HG03575 (cell line): ENCODE results near the gene MAGEB1.
A peak's percentile ranks its signal among the peaks of the same experiment; 100 is the strongest.

Source experiments
- ATAC-seq: cut with Tn5 transposase; IDR thresholded peaks from one replicate; pipeline ENCODE4 v1.9.1; 2021; ENCODE audit not compliant: unreplicated experiment, insufficient number of reproducible peaks, low FRiP score; ENCODE audit errors: extremely low read depth

The MAGEB1 gene, protein sequence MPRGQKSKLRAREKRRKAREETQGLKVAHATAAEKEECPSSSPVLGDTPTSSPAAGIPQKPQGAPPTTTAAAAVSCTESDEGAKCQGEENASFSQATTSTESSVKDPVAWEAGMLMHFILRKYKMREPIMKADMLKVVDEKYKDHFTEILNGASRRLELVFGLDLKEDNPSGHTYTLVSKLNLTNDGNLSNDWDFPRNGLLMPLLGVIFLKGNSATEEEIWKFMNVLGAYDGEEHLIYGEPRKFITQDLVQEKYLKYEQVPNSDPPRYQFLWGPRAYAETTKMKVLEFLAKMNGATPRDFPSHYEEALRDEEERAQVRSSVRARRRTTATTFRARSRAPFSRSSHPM

DNA sequence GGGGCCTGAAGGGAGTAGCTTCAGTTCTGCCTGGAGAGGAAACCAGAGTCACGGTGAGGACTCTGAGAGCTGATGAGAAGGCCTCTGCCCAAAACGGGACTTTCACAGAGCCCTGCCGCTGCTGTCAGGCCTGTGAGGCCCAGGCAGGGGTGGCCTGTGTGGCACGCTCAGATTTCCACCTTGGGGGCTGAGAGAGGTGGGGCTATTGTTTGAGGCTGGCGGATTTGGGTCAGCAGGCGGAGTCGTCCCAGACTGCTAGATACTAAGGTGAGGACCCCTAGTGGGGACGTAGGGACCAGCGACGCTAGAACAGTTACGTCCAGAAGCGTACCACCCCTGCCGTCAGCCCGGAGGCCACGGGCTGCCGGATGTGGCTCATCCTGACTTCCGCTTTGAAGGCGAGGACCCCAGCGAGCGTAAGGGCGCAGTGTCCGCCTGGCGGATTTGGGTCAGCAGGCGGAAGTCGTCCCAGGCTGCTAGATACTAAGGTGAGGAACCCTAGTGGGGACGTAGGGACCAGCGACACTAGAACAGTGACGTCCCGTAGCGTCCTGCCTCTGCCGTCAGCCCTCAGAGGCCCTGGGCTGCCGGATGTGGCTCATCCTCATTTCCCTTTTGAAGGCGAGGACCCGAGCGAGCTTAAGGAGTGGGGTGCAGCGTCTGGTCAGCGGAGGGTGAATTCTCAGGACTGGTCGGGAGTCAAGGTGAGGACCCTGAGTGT, at the start of gene MAGEB1:
Gene MAGEB1 (plus strand): TSS at position 378 of the 721 bp plus-strand sequence. CDS start 3,348 bp downstream, outside the sequence.
- no peak for ATAC-seq

DNA sequence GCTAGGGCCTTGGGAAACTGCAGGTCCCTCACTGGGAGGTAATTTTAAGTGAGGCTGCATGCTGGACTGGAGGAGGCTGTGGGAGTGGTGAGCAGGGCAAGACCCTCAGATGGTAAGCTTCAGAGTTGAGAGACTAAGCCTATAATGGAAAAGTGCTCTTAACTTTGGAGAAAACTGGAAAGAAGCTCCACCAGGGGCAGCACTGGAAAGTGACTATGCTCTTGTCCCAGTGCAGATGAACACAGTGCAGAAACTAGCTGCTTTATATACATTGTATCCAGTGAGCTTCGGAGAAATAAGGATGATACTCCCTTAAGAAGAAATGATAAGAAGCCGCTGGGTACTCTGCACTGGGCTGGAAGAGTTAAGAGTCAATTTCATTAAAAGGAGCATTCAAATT, 34.8 kb upstream of the MAGEB1 start:
- no peak for ATAC-seq

DNA sequence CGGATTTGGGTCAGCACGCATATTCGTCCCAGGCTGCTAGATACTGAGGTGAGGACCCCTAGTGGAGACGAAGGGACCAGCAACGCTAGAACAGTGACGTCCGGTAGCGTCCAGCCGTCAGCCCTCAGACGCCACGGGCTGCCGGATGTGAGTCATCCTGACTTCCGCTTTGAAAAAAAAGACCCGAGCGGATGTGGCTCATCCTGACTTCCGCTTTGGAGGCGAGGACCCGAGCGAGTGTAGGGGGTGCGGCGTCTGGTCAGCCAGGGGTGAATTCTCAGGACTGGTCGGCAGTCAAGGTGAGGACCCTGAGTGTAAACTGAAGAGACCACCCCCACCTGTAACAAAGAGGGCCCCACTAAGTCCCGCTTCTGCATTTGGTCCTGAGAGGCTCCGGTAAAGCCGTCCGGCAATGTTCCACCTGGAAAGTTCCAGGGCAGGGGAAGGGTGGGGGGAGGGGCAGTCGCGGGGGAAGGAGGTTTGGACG, 31.5 kb upstream of the MAGEB1 start, which contains the start of gene MAGEB2:
Gene MAGEB2 (plus strand): TSS at position 207 of the 487 bp plus-strand sequence. CDS start 3,018 bp downstream, outside the sequence.
- ATAC-seq, result no peak

DNA sequence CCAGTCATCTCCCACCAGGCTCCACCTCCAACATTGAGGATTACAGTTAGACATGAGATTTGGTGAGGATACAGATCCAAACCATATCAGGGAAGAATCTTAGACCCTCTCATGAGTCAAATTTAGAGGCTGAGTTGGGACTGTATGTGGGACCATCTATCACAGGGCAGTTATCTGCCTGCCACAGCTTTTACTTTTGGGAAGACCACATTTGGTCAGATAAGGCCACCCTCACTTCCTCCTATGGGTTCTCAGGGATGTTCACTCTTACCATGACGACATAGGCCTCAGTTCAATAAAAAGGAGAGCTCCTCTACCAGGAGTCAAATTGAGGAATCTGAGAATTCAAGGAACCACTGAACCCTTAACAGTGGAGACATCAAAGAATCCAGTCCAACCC, 29.5 kb upstream of the MAGEB1 start:
- ATAC-seq, result no peak

DNA sequence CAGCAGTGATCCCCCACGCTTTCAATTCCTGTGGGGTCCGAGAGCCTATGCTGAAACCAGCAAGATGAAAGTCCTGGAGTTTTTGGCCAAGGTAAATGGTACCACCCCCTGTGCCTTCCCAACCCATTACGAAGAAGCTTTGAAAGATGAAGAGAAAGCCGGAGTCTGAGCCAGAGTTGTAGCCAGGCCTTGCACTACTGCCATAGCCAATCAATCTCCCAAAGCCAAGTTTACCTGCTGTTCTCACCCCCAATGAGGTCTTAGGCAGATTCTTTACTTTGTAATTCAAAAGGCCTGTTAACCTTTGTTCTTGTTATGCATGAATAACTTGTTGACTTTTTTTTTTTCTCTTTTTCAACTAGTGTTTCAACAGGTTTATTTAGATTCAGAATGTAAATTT, 27.6 kb upstream of the MAGEB1 start:
- no peak for ATAC-seq

DNA sequence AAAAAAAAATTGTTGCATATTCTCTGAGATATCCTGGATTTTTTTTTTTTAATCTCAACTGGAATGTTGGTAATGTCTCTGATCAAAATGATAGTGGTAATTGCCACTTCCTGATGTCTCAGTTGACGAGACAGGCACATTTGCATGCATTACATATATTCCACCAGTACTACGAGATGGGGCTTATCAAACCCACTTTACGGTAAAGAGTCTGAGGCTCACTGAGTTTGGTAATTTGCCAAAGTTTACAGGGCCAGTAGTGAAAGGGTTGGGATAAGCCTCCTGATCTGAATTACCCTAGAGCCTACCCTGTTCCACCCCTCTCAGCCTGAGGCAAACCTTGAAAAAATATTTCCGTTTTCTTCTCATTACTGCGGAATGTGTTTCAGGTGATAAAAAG, 26.3 kb upstream of the MAGEB1 start:
- no peak for ATAC-seq

DNA sequence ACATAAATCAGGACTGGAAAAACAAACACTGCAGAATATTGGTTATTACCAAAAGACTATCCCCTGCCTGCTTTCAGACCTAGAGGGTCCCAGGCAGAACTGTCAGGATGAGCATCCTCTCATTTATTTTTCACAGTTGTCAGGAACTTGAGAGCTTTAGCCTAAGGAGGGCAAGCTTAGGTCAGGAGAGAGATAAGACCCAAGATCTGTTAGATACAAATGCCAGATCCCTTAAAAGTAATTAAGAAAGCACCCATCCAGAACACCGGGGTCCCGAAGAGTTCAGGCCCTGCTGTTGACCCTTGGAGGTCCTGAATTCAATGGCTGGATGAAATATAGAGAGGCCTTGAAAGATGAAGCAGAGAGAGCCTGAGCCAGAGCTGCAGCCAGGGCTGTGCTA, 22.4 kb upstream of the MAGEB1 start:
- no peak for ATAC-seq

DNA sequence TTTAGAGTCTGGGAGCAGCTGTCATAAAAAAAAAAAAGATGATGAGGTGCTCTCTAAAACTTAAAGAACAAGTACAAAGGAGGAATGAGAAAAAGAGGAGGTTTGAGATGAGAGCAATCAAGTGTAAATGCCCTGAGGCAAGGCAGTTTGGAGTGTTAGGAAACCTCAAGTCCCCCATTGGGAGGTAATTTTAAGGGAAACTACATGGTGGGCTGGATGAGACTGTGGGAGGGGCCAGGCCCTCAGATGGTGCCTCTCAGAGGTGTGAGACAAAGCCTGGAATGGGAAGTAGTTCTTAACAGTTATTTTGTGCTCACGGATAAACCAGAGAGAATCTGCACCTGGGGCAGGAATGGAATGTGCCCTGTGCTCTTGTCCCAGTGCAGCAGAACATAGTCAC, 18.4 kb upstream of the MAGEB1 start:
- ATAC-seq, result no peak

DNA sequence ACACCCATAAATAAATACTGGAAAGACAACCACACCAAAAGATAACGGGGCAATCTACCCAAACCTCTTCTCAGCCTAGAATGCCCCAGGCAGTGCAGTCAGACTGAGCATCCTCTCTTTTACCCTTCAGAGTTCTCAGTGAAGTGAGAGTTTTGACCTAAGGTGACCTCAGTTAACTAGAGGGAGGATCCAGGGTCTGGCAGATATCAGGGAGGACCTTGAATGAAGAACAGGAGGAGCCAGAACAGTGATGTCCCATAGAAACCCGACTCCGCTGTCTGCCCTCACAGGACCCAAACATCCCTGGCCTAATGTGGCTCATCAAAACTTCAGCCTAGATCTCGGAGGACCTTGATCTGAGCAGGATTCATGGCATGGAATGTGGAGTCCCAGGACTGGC, 16.6 kb upstream of the MAGEB1 start, which contains the start of gene MAGEB3:
Gene MAGEB3 (plus strand): TSS at position 263 of the 400 bp plus-strand sequence. CDS start 5,268 bp downstream, outside the sequence.
- no peak for ATAC-seq

DNA sequence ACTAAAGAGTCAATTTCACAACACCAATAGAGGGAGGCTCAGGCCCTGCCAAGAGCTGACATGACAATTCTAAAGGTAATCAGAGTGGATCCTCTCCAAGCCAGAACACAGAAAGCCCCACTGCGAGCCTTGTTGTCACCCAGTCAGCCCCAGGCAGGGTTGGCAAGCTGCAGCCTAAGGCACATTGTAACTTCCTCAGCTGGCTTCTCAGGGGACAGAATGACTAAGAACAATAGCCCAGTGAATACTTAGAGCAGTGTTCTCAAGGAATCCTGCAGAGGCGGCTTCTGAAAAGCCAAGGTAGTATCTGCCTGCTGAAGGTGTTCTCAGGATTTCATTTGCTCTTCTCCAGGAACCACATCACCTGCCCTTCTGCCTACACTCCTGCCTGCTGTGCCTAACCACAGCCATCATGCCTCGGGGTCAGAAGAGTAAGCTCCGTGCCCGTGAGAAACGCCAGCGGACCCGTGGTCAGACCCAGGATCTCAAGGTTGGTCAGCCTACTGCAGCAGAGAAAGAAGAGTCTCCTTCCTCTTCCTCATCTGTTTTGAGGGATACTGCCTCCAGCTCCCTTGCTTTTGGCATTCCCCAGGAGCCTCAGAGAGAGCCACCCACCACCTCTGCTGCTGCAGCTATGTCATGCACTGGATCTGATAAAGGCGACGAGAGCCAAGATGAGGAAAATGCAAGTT, 5.1 kb upstream of the MAGEB1 start, which contains the start of gene MAGEB4:
Gene MAGEB4 (plus strand): TSS at position 277 of the 692 bp plus-strand sequence. CDS start 136 bp downstream, at position 413.
- ATAC-seq, result no peak

DNA sequence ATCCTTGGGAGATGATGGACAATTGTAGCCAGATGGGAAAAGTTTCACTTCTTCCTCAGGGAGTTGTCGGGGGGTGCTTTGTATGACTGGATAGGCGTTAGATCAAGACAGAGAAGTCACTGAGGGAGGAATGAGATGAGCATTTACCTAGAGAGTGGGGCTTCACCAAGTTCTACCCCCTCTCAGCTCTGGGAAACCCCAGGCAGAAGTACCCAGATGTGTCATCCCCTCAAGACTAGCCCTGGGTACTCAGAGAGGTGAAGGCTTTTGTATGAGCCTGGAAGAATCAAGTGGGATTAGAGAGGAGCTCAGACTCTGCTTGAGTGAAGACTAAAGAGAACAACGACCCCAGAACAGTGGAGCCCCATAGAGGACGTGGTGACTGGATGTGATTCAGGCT, 1.9 kb downstream of the MAGEB1 start:
- no peak for ATAC-seq

DNA sequence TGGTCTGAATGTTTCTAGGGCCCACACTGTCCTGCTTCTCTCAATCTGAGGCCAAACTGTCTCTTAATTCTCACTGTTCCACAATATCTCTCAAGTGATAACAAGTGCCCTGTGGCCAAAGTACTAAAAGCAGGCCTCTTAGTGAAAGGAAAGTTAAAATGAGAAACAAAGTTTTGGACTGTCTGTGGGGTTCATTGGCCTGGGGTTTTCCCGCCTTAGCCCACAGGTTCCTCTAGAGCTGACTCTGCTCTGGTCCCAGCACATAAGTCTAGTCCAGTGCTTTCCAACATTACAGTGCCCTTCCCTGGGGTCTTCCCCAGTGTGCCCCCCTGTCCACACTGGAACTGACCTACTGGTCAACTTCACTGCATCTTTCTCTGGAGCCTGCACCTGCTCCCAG, 6.3 kb downstream of the MAGEB1 start:
- ATAC-seq, result peak; percentile 57

DNA sequence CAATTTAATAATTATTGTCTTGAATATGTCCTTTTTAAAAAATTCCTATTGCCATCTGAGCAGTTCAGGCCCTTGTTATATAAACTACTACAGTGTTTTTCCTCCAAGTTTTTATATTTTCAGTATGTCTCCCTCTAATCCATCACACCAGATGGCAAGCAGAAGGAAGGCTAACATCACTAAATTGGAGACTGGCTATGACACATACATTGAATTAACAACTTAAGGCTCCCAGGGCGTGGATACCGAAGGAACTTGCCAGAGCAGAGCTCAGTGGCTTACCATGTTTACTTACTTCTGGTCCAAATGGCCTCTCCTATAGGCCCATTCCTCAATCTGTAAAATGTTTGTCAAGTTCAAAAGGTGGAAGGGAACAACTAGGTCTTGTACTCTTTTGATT, 13.0 kb downstream of the MAGEB1 start:
- no peak for ATAC-seq

DNA sequence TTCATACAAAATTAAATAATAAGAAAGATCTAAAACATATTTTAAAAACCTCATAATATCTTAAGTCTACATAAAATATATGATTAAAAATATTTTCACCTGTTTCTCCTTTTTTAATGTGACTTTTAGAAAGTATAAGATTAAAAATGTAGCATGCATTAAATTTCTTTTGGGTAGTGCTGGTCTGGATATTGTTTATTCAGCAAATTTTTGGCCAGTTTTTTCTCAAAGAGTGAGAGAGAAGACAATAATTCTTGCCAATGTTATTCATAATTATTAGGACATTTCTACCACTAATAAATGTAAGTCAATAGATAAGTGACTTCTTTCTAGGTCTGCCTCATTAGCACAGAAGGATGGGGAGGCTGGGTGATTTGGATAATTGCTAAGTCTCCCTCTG, 14.1 kb downstream of the MAGEB1 start:
- no peak for ATAC-seq

DNA sequence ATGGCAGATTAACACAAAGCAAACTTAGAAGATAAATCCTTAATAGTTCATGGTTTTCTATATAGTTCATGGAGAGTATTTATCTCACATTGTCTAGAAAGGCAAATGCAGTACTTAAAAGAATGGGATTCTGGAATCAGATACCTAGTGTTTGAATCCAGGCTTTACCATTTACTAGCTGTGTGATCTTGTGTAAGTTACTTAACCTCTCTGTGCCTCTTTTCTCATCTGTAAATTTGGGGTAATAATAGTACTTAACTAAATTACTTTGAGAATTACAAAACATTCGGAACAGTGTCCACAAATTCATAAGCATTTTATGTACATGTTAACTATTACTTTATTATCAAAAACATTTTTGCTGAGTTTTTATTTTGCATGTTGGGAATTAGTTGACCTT, 15.8 kb downstream of the MAGEB1 start:
- ATAC-seq, result no peak

DNA sequence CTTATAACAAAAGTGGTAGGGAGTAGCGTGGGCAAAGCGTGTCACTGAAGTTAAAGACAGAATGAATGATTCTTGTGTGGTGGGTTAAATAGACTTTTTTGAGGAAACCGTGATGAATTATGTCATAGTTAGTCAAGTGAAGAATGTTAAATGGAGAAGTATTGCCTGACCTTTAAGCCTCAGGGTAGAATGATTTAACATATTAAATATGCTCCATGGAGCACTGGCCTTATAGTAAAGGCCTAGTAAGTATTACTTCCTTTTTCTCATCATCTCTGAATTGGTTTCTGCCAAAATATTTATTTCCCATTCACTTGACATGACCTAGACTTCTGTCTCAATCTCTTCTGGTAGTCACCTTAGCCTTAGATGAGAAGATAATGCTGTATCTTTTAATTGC, 23.7 kb downstream of the MAGEB1 start:
- no peak for ATAC-seq

DNA sequence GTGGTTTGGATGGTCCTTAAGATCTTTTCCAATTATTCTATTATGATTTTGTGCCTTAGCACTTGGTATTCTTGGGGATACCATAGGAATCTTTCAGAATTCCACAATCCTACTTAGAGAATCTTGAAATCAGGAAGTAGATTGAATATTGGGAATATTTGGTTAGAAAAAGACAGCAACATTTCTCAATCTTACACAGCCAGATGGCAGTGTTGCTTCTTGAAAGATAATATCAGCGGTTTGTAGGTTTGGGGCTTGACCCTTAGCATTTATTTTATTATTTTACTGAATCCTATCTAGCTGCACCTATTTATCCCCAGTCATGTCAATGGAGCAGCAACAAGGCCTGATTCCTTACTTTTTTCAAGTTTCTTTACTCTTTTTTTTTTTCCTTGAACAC, 28.6 kb downstream of the MAGEB1 start:
- ATAC-seq, result no peak

DNA sequence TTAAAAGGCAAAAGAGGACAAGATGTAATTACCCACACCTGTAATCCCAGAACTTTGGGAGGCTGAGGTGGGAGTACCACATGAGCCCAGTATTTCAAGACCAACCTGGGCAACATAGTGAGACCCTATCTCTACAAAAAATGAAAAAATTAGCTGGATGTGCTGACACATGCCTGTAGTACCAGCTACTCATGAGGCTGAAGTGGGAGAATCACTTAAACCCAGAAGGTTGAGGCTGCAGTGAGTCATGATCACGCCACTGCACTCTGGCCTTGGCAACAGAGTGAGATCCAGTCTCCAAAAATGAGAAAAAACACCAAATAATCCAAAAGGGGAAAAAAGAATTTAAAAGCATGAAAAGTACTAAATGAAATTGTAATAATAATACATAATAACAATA, 31.4 kb downstream of the MAGEB1 start:
- no peak for ATAC-seq

DNA sequence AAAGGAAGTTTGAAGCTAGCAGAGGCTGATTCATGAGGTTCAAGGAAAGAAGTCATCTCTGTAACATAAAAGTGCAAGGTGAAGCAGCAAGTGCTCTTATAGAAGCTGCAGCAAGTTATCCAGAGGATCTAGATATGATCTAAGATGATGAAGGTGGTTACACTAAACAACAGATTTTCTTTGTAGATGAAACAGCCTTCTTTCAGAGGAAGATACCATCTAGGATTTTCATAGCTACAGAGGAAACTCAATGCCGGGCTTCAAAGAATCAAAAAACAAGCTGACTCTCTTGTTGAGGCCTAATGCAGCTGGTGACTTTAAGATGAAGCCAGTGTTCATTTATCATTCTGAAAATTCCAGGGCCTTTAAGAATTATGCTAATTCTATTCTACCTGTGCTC, 33.5 kb downstream of the MAGEB1 start:
- ATAC-seq, result no peak
